DND-41 (cell line): ENCODE measurements around the gene RAD51B.
A peak's percentile ranks its signal among the peaks of the same experiment; 100 is the strongest.

Experiments
- ATAC-seq: fragments of 200-7000 bp; cut with Tn5 transposase; 3 replicates; pipeline ENCODE4 v1.9.1; 2021; ENCODE audit warnings: low read depth; ENCODE audit not compliant: insufficient read depth
- DNase-seq: peaks from one replicate; pipeline ENCODE4 v3.0.0-alpha.2; 2020
- H2AFZ ChIP-seq: 2 replicates; pipeline ENCODE4 v1.6.0; 2012; ENCODE audit warnings: low read depth, low read length
- H3K27ac ChIP-seq: 2 replicates; pipeline ENCODE4 v1.5.1; 2012; ENCODE audit warnings: low read length, inconsistent platforms
- H3K27me3 ChIP-seq: fragments of 200-600 bp; sonication (generic); 2 replicates; pipeline ENCODE4 v1.6.0; 2012; ENCODE audit warnings: low read length, mild to moderate bottlenecking, inconsistent platforms; ENCODE audit not compliant: insufficient read depth, poor library complexity
- H3K36me3 ChIP-seq: 2 replicates; pipeline ENCODE4 v1.5.1; 2012; ENCODE audit warnings: low read length, inconsistent platforms; ENCODE audit not compliant: insufficient read depth
- H3K4me1 ChIP-seq: 2 replicates; pipeline ENCODE4 v1.5.1; 2012; ENCODE audit warnings: mild to moderate bottlenecking, low read length; ENCODE audit not compliant: insufficient read depth
- H3K4me2 ChIP-seq: 2 replicates; pipeline ENCODE4 v1.6.0; 2012; ENCODE audit warnings: mild to moderate bottlenecking, moderate library complexity, low read length, inconsistent platforms; ENCODE audit not compliant: insufficient read depth
- H3K4me3 ChIP-seq, 2 experiments: fragments of 200-600 bp in 1 of 2; shearing (Covaris generic) in 1 of 2; 2 replicates each; pipeline ENCODE4 v1.5.1; 2012 to 2016; ENCODE audit warnings: inconsistent platforms in 2 of 2, low read length in 2 of 2, mild to moderate bottlenecking in 2 of 2, low read depth in 1 of 2, moderate library complexity in 1 of 2
- H3K79me2 ChIP-seq: 2 replicates; pipeline ENCODE4 v1.6.0; 2012; ENCODE audit warnings: low read length, inconsistent platforms; ENCODE audit not compliant: insufficient read depth
- H3K9ac ChIP-seq: 2 replicates; pipeline ENCODE4 v1.6.0; 2012; ENCODE audit warnings: low read depth, mild to moderate bottlenecking, inconsistent platforms, low read length, moderate library complexity
- H3K9me3 ChIP-seq: 2 replicates; pipeline ENCODE4 v1.5.1; 2012; ENCODE audit warnings: low read length, moderate library complexity, mild to moderate bottlenecking, inconsistent platforms; ENCODE audit not compliant: insufficient read depth, severe bottlenecking
- H4K20me1 ChIP-seq: 2 replicates; pipeline ENCODE4 v1.6.0; 2012; ENCODE audit warnings: low read length; ENCODE audit not compliant: insufficient read depth
- EZH2 ChIP-seq: IDR thresholded peaks from 3 replicates; pipeline ENCODE4 v1.6.1; 2012; ENCODE audit warnings: borderline replicate concordance, low read depth, mild to moderate bottlenecking, moderate library complexity, low read length, inconsistent platforms; ENCODE audit not compliant: severe bottlenecking
- TF ChIP-seq, protein P1 (sequence below): IDR thresholded peaks from 2 replicates; pipeline ENCODE4 v1.5.1; 2012; ENCODE audit warnings: borderline replicate concordance, low read length, moderate library complexity, mild to moderate bottlenecking; ENCODE audit not compliant: poor library complexity, severe bottlenecking; ENCODE audit errors: extremely low read depth

The RAD51B gene

DNA sequence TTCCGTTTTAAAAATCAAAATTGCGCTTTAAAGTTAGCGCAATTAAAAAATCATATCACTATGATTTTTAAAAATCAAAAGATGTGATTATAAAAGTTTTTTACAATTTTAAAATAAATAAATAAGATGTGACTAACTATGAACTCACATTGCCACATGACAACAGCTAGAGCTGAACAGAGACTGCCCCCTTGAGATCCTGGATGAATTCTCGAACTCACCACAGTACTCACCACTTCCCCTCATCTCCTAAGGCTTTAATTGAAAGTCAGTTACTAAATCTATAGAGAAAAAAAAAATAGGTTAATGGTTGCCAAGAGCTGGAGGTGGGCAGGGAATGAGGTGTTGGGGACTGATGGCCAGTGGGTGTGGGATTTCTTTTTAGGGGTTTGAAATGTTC lies 589.1 kb downstream of the RAD51B start:
- no peak overlapping the region for H2AFZ ChIP-seq
- no peaks in the 10 kb centered on the region for H3K9me3 ChIP-seq
- H3K4me3 ChIP-seq: no peak overlapping the region
- ATAC-seq (peak; percentile 47; the same call in 1 of the 3 replicates), DNase-seq (no peak)
- H3K79me2 ChIP-seq: no peaks in the 10 kb centered on the region
- no peaks in the 10 kb centered on the region for H4K20me1 ChIP-seq
- no peaks in the 10 kb centered on the region for H3K36me3 ChIP-seq
- no peaks in the 10 kb centered on the region for H3K27me3 ChIP-seq
- H3K27ac ChIP-seq: no peak overlapping the region
- no peak overlapping the region for H3K4me2 ChIP-seq
- H3K4me1 ChIP-seq: no peaks in the 10 kb centered on the region
- no peak overlapping the region for H3K9ac ChIP-seq
- TF ChIP-seq, protein P1, sequence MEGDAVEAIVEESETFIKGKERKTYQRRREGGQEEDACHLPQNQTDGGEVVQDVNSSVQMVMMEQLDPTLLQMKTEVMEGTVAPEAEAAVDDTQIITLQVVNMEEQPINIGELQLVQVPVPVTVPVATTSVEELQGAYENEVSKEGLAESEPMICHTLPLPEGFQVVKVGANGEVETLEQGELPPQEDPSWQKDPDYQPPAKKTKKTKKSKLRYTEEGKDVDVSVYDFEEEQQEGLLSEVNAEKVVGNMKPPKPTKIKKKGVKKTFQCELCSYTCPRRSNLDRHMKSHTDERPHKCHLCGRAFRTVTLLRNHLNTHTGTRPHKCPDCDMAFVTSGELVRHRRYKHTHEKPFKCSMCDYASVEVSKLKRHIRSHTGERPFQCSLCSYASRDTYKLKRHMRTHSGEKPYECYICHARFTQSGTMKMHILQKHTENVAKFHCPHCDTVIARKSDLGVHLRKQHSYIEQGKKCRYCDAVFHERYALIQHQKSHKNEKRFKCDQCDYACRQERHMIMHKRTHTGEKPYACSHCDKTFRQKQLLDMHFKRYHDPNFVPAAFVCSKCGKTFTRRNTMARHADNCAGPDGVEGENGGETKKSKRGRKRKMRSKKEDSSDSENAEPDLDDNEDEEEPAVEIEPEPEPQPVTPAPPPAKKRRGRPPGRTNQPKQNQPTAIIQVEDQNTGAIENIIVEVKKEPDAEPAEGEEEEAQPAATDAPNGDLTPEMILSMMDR: peak; percentile 20
- no peak for TF ChIP-seq EZH2

DNA sequence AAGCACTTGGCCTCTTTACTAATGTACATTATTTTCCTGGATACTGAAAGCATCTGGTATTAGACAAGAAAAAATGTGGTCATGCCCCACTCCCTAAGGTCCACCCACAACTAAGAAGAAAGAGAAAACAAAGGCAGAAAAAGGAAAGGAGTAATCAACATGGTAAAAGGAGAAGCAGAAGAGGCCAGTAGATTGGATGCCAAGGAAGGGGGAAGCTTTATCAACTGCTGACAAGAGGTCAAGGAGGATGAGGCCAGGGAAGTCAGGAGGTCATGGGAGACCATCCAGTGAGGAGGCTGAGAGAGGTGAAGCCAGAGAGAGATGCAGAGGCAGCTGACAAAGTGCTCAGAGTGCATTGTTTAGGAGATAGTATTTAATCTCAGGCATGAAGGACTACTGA lies 589.8 kb downstream of the RAD51B start:
- Histone ChIP-seq H3K36me3 (no peaks in the 10 kb centered on the region), H4K20me1 (no peaks in the 10 kb centered on the region), H3K79me2 (no peaks in the 10 kb centered on the region), H3K4me1 (no peaks in the 10 kb centered on the region), H3K9ac (no peak overlapping the region), H3K4me2 (no peak overlapping the region), H3K4me3 (no peak overlapping the region), H3K27ac (no peak overlapping the region), H3K9me3 (no peaks in the 10 kb centered on the region), H2AFZ (no peak overlapping the region), H3K27me3 (no peaks in the 10 kb centered on the region)
- no peak for ATAC-seq
- no peak for DNase-seq
- TF ChIP-seq, protein P1: no peak
- TF ChIP-seq EZH2: no peak

DNA sequence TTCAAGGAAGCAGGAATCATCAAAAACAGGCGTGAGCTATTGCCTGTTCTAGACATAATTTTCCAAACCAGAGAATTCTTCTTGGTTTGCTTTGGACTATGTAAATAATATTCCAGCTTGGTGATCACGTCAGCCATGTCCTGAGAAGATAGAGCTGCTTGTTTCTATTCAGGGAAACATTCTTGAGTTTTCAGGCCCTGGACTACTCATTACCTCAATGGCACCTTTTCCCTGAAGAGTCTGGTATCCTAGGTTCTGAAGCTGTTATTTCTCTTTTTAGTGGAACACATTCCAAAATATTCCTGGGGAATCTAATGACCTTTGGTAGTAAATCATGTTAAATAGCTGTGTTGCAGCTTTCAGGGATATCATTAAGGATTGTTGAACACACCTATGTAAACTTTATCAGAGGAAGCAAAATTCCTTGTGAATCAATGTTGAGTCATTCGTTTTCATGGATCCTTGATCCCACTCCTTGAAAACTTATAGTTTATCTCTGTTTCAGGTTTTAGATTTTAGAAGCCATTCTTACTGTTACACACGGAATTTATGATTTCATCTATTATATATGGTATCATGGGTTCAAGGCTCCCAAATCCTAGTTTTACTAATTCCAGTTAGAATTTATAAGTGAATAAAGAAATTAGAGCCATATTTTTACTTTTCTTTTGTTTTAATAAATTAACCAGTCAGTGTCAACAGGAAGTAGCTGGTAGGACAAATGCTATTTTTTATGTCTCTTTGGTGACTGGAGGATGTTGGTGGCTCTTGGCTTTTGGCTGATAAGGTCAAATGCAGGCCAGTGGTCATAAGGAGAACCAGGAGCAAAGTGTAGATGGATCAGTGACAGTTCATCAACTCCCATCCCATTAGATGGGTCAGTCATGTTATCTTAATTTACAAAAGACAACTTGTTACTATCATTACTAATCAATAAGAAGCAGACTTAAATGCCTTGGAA lies 593.2 kb downstream of the RAD51B start:
- Histone ChIP-seq H3K4me1 (no peaks in the 10 kb centered on the region), H3K79me2 (no peaks in the 10 kb centered on the region), H3K4me3 (no peak overlapping the region), H3K27ac (no peak overlapping the region), H4K20me1 (no peaks in the 10 kb centered on the region), H3K36me3 (no peaks in the 10 kb centered on the region), H3K27me3 (no peaks in the 10 kb centered on the region), H3K9me3 (no peaks in the 10 kb centered on the region), H3K9ac (no peak overlapping the region), H3K4me2 (no peak overlapping the region), H2AFZ (no peak overlapping the region)
- ATAC-seq (no peak), DNase-seq (no peak)
- no peak for TF ChIP-seq EZH2

DNA sequence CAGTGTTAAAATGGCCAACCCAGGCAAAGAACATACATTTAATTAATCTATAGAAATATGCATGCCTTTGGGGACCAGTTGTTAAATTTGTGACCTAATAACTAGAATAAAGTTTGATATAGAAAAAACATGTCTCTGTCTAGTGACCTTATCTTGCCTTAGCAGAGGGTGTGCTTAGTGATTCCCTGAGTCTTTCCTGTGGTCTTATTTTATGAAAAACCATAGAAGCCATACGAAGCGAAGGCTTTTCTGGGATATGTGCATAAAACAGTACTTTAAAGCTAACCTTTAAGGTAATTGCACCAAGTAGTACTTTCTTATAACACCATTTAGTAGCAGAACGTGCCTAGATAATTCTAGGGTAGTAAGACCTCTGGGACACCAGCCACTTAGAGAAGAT lies 593.9 kb downstream of the RAD51B start:
- H3K27ac ChIP-seq: no peak overlapping the region
- H3K27me3 ChIP-seq: no peaks in the 10 kb centered on the region
- no peaks in the 10 kb centered on the region for H4K20me1 ChIP-seq
- H3K79me2 ChIP-seq: no peaks in the 10 kb centered on the region
- H3K36me3 ChIP-seq: no peaks in the 10 kb centered on the region
- H3K4me3 ChIP-seq: no peak overlapping the region
- no peak for DNase-seq
- no peak for TF ChIP-seq EZH2
- TF ChIP-seq, protein P1: no peak
- H2AFZ ChIP-seq: no peak overlapping the region
- H3K9ac ChIP-seq: no peak overlapping the region
- H3K4me1 ChIP-seq: no peaks in the 10 kb centered on the region
- no peaks in the 10 kb centered on the region for H3K9me3 ChIP-seq
- H3K4me2 ChIP-seq: no peak overlapping the region
- no peak for ATAC-seq
